GM19395 (cell line): ENCODE measurements around the gene SLIT3.

ENCODE experiments used
- ATAC-seq: cut with Tn5 transposase; IDR thresholded peaks from one replicate; pipeline ENCODE4 v1.9.1; 2021; ENCODE audit warnings: mild to moderate bottlenecking, moderate library complexity; ENCODE audit not compliant: unreplicated experiment

SLIT3 gene

GRCh38 chr5:169089343-169089742, 211.6 kb downstream of the SLIT3 start:
- no peak for ATAC-seq

GRCh38 chr5:169088028-169088725, 212.8 kb downstream of the SLIT3 start:
- ATAC-seq = no peak

GRCh38 chr5:169085636-169086035, 215.3 kb downstream of the SLIT3 start:
- ATAC-seq = no peak

- no peak for ATAC-seq
These were observed 215.7 kb downstream of the SLIT3 start for GRCh38 chr5:169085212-169085611.

GRCh38 chr5:169084775-169085174, 216.2 kb downstream of the SLIT3 start:
- ATAC-seq = no peak

- no peak for ATAC-seq
These were observed 217.4 kb downstream of the SLIT3 start for GRCh38 chr5:169083394-169084018.

- no peak for ATAC-seq
These were observed 219.8 kb downstream of the SLIT3 start for GRCh38 chr5:169081000-169081724.

- no peak for ATAC-seq
These were observed 220.5 kb downstream of the SLIT3 start for GRCh38 chr5:169080448-169080911.

- ATAC-seq = no peak
These were observed 221.2 kb downstream of the SLIT3 start for GRCh38 chr5:169079697-169080096.

- ATAC-seq = no peak
These were observed 226.1 kb downstream of the SLIT3 start for GRCh38 chr5:169074839-169075238.

- no peak for ATAC-seq
These were observed 228.7 kb downstream of the SLIT3 start for GRCh38 chr5:169072233-169072632.

- ATAC-seq = no peak
These were observed 230.5 kb downstream of the SLIT3 start for GRCh38 chr5:169070413-169070812.

GRCh38 chr5:169067751-169068173, 233.2 kb downstream of the SLIT3 start:
- no peak for ATAC-seq

GRCh38 chr5:169065400-169065799, 235.5 kb downstream of the SLIT3 start:
- ATAC-seq = no peak

GRCh38 chr5:169064093-169064492, 236.8 kb downstream of the SLIT3 start:
- no peak for ATAC-seq

GRCh38 chr5:169063316-169063953, 237.5 kb downstream of the SLIT3 start:
- no peak for ATAC-seq

GRCh38 chr5:169062690-169063089, 238.2 kb downstream of the SLIT3 start:
- no peak for ATAC-seq

- ATAC-seq = no peak
These were observed 246.4 kb downstream of the SLIT3 start for GRCh38 chr5:169054506-169054905.

- ATAC-seq = no peak
These were observed 248.7 kb downstream of the SLIT3 start for GRCh38 chr5:169052207-169052606.

- no peak for ATAC-seq
These were observed 249.6 kb downstream of the SLIT3 start for GRCh38 chr5:169051351-169051750.

GRCh38 chr5:169050636-169051035, 250.3 kb downstream of the SLIT3 start:
- ATAC-seq = no peak
